ENCODE results near the gene IRF2.
A peak's percentile ranks its signal among the peaks of the same experiment; 100 is the strongest.
"Not testable (repeated sequence)": the region's sequence is repeated elsewhere in the genome, so short reads cannot be mapped to it uniquely, and the experiment has no call there.

IRF2 gene

DNA sequence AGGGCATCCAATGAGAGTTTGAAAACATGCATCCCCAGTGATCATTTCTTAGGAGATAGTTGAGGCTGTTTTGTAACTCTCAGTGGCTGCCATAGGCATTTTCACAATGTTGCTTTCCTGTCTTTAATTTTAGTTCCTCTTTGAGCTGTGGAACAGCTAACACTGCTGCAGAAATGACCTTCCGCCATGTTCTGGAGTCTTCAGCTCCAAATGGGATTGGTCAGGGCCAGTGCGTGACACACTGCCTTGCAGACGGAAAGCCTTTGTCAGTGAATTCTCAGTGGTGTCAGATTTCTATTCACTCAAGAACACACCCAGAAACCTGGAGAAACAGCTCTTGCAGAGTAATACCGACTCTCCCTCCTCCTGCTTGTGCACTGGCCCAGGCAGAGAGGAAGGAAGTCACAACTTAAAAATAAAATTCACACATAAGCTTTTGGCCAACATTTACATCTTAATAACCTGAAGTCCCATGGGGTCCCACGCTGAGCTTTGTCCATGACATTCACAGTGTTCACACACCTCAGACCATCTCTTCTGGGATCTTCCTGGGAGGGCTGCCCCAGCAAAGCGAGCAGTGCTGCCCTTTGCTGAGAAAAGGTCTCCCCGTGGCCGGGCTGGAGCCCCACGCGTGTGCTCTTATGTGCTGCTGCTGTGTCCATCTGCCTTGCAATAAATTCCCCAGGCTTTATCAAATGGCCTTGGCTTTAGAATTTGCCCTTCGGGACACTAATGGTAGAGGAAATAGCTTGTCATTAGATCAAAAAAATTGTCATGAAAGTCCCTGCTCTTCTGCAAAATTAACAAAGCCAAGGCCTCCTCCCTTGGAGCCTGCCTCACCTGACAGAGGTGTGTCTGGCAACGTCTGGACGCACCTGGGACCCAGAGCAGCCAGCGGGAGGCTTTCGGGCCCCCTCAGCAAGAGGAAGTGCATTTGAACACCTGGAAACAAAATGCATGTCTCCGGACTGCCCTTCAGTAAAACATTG is 126.8 kb downstream of the IRF2 start:
- DNase-seq (ENCODE audit: low read depth, low spot score): peak; percentile 83

DNA sequence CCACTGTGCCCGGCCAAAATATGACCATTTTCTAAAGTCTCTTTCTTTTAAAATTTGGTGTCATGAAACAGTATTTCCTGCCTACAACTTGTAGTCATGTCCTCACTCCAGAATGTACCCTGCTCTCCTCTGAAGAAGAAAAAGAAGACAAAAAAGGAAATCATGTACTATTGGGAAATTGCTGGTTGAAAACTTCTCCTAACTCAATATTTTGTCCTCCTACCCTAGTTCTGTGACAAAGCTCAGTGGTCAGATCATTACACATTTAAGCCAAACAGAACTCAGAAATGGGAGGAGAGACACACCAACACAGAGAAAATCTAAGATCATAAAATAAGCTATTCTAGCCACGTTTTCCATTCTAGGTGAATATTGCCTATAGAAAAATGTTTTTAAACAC is 127.7 kb downstream of the IRF2 start:
- DNase-seq (ENCODE audit: low read depth, low spot score): no peak

DNA sequence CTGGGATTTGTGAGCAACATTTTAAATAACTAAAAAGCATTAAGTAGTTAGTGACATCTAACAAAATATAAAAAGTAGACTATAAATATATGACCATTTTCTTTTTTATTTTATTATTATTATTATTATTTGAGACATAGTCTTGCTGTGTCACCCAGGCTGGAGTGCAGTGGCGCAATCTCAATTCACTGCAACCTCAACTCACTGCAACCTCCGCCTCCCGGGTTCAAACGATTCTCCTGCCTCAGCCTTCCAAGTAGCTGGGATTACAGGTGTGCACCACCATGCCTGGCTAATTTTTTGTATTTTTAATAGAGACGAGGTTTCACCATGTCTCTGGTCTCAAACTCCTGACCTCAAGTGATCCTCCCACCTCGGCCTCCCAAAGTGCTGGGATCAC is 128.1 kb downstream of the IRF2 start:
- DNase-seq (ENCODE audit: low read depth, low spot score): not testable (repeated sequence)

DNA sequence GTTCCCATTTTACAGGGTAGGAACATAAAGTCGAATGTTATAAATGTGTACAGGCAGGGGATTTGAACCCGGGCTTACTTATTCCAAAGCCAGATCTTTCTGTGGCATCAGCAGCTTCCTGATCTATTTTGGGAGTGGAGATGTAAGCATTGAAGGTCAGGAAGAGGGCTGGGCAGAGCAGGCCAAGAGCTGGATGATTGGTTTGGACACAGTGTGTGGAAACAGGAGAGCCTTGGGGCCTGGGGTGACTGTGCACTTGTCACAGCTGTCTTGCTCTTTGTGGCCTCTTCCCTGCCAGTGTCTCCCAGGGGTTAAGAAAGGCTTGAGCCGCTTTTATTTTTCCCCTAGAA is 128.8 kb downstream of the IRF2 start:
- no peak for DNase-seq (ENCODE audit: low read depth, low spot score)

DNA sequence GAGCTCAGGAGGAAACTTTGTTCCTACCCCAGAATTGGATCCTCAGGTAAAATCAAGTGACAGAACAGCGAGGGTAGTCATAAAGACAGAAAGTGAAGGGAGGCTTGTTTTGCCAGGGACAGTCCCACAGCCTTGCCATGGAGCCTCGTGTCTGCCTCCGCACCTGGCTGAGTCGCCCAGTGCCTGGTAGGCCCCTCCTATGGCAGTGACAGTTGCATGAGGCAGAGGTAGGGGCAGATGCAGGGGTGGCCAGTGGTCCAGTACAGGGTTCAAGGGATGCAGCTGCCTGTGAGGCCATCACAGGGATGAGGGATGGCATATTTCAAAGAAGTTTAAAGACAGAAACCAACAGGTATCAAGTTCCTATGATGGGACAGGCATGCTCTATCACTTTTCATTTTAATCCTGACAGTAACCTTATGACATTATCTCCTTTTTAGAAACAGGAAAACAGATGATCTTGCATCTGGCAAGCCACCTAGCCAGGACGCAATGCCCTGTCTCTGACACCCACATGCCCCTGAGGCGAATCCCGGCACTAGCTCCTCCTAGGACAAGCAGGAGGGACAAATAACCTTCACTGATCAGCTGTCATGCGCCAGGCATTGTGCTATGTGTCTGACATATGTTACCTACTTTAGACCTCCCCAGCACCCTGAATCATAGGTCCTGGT is 129.3 kb downstream of the IRF2 start:
- no peak for DNase-seq (ENCODE audit: low read depth, low spot score)

GRCh38 chr4:184344435-184344834 is 129.9 kb downstream of the IRF2 start:
- no peak for DNase-seq (ENCODE audit: low read depth, low spot score)

- peak; percentile 74 for DNase-seq (ENCODE audit: low read depth, low spot score)
Measured at GRCh38 chr4:184343502-184344177, 130.7 kb downstream of the IRF2 start.

- DNase-seq (ENCODE audit: low read depth, low spot score): not testable (repeated sequence)
Measured at GRCh38 chr4:184342857-184343237, 131.5 kb downstream of the IRF2 start.

- DNase-seq (ENCODE audit: low read depth, low spot score): no peak
Measured at GRCh38 chr4:184342167-184342856, 132.0 kb downstream of the IRF2 start.

DNA sequence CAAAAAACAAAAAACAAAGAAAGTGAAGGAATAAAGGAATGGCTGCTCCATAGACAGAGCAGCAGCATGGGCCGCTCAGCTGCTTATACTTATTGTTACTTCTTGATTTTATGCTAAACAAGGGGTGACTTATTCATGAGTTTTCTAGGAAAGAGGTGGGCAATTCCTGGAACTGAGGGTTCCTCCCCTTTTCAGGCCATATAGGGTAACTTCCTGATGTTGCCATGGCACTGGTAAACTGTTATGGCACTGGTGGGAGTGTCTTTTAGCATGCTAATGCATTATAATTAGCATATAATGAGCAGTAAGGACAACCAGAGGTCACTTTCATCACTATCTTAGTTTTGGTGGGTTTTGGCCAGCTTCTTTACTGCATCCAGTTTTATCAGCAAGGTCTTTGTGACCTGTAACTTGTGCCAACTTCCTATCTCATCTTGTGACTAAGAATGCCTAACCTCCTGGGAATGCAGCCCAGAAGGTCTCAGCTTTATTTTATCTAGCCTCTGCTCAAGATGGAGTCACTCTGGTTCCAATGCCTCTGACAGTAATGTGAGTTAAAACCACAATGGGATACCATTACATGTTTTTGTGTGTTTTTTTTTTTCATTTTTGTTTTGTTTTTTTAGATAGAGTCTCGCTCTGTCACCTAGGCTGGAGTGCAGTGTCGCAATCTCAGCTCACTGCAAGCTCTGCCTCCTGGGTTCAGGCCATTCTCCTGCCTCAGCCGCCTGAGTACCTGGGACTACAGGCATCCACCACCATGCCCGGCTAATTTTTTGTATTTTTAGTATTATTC is 134.8 kb downstream of the IRF2 start:
- DNase-seq (ENCODE audit: low read depth, low spot score): not testable (repeated sequence)

DNA sequence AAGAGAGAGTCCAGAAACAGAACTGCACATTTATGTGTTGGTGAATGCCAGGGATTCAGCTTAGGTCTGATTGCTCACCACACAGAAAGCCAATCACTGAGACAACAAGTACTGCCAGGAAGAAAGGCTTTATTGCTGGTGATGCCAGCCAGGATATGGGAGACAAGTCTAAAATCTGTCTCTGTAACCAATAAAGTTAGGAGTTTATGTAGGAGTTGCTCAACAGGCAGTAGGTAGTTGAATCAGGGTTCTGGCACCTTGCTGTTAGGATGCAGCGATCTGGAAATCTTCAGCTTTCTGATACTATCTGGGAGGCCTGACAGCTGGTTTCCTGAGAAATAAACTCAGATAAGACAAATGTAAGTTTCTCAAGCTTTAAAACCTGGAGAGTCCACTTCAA is 136.4 kb downstream of the IRF2 start:
- DNase-seq (ENCODE audit: low read depth, low spot score): no peak
